HG02678 (cell line): ENCODE measurements around the gene FN1.

Source experiments
- ATAC-seq: cut with Tn5 transposase; IDR thresholded peaks from one replicate; pipeline ENCODE4 v1.9.1; 2021; ENCODE audit warnings: mild to moderate bottlenecking, moderate library complexity; ENCODE audit not compliant: unreplicated experiment

Gene FN1

DNA sequence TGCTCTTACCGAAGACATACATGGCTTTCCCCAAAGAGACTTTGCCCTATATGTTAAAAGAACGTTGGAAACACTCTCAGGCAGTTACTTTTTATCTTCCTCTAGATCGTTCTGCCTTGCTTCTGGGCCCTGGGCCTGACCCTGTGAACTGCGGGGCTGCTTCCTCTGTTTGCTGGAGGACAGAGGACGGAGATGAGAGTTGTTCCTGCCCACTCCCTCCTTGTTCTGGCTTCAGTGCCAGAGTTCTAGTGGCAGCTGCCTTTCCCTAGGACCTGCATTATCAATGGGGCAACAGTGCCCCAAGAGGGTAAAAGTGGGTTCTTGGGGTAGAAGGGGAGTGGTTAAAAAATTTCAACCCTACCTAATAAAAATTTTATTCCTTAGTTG lies 6.5 kb upstream of the FN1 start:
- ATAC-seq, result no peak

DNA sequence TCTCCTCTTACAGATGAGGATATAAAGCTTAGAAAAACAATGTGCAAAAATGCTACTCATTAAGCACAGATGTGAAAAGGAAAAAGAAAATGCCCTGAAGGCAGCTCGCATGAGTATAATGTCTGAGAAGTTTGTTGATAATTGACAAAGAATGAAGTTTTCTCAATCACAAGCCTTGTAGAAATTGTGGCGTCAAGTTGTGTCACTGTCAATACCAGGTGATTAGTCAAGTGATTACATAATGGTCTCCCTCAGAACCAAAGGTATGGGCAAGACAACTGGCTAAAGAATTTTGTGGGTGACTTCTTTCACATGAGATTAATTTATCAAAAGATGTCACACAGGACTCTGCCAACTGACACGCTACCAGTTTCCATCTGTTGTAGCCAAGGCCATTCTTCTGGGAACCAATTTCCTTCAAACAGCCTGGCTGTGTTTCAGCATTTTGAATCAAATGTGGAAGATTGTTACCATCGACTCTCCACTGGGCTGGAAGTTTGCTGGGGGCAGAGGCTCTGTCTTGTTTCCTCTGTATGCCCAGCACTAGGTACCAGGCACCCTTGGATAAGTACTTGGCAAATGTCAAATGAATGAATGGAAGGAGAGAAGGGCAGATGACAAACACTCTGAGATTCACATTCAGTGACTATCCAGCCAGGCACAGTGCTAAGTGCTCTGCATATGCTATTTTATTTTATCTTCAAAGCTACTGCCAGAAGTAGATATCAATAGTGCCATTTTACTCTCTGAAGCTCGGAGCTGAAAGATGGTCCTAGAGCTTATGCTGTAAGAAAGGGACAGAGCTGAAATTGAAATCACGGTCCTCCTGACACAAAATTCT lies 5.9 kb upstream of the FN1 start:
- no peak for ATAC-seq

DNA sequence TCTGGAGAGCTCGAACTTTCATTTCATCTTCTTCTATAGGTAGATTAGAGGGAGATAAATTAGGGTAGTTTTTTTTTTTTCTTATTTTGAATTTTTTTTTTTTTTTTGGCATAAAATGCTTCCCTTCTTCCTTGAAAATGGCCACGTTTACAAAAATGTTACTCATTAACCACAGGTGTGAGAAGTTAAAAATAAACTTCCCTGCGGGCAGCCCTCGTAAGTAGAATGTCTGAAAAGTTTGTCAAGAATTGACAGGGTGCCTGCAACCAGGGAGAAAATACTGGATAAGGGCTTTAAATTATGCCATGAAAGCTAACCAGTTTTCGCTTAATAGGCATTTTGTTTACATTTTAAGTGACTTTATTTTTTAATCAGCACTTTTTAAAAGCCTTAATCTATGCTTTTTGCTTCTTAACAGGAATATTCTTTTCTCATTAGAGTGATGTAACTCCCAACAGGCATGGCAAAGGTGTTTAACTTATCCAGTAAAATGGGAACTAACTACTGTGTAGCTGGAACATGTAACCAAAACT lies 4.2 kb upstream of the FN1 start:
- no peak for ATAC-seq

DNA sequence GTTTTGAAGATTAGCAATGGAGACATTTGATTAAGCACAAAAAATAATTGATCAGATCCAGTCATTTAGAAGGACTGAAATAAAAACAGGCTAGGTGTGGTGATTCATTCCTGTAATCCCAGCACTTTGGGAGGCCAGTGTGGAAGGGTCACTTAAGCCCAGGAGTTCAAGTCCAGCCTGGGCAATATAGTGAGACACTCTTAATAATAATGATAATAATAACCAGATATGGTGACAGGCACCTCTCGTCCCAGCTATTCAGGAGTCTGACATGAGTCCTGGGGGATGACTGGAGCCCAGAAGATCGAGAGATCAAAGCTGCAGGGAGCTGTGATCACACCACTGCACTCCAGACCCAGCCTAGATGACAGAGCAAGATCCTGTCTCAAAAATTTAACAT lies 3.5 kb upstream of the FN1 start:
- no peak for ATAC-seq

DNA sequence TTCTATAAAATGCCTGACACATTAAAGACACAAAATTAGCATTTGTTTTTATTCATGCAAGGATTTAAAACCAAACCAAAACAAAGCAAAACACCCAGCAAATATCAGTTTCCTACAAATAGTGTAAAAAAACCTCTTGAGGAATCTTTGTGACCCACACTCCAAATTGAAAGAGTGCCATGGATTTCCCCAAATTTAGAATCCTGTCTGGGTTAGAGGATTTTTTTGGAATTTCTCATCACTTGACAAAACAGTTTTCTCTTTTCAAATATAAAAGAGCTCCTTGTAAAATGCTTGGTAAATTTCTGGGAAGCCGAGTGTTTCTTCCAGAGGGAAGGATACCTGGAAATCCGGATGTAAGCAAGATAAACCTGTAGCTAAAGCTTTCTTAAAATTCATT lies 1.7 kb upstream of the FN1 start:
- ATAC-seq, result no peak

DNA sequence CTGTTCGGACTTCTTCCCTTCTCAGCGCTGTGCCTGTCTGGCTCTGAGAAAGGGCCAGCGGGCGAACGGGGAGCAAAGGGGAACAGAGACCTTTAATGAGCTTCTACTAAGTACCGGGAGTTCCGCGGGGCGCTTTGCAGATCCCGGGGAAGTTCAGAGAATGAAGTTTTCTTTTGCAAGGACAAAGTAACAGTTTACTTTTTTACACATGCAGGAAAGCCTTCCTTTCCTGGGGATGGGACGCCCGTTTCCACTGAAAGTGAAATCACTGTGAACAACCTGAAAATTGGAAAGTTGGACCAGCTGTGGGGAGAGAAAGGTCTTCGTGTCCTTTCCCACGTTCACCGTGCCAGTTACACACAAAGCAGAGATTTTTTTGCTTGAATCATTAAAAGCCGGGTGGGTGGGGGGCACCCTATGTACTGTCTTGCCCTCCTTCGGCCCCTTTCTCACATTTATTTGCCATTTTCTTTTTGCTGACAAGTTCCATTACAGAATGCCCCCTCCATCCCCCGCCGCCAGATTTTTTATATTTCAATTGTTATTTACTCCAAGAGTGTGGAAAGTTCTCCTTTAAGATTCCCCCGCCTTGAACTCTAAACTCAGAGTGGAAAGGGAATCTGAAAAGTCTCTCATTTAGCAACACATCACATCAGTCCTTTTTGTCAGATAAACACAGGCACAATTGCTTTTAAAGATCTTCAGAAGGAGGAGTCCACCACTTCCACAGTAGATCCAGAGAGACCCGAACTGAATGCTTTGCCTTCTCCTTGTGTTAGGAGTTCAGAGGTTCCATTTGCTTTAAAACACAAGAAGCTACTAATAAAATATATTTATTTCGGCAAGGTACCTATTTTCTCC lies 1.1 kb upstream of the FN1 start:
- peak; percentile 34 for ATAC-seq

DNA sequence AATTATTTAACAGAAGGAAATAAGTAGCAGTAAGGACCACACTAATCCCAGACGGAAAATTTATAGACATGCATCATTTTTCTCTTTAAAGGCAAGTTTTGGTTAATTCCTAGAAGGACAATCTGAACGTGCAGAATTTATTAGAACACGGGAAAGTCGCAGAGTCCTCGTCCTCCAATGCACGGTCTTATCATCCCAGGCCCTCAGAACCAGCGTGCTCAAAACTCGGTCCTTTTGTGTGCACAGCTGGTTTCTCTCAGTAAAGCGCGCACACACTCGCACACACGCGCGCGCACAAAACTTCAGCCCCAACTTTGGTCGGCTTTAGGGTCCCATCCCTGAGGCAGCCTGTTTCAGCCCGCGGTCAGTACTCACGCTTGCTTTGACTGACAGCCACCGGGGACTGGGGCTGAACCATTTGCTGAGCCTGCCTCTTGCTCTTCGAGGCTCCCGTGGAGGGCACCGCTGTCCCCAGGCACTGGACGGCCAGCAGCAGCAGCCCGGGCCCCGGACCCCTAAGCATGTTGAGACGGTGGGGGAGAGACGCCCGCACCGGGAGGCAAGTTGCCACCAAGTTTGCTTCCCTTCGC lies 493 bp downstream of the FN1 start:
- peak; percentile 15 for ATAC-seq

DNA sequence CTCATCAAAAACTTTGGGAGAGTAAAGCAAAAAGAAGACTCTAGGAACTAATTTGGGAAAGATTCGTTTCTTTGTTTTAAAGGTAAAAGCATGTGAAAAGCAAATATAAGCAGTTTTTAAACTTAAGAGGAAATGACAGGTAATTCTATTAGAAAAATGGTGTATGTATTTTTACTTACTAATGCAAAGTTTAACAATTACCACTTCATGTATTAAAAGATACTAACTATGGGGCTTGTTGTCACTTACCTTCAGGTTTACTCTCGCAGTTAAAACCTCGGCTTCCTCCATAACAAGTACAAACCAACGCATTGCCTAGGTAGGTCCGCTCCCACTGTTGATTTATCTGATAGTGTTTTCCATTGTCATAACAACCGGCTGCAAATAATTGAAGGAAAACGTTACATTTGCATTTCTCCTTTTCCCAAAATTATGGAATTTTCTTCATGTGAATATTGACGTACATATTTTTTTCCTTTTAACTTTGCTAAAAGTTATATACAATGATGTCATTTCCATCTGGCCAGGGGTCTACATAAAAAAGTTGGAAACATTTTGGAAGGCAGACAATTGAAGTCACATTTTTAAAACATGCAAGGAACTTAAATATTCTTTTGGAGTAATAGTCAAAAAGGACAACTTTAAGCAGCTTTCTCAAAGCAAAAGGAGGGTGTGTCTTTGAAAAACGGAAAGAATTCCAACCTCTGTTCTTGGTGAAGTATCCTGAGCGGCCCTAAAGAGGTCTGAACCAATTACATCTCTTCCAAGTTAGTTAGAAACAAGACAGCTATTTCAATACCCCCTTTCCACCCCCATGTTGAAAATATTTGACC lies 1.2 kb downstream of the FN1 start:
- no peak for ATAC-seq

DNA sequence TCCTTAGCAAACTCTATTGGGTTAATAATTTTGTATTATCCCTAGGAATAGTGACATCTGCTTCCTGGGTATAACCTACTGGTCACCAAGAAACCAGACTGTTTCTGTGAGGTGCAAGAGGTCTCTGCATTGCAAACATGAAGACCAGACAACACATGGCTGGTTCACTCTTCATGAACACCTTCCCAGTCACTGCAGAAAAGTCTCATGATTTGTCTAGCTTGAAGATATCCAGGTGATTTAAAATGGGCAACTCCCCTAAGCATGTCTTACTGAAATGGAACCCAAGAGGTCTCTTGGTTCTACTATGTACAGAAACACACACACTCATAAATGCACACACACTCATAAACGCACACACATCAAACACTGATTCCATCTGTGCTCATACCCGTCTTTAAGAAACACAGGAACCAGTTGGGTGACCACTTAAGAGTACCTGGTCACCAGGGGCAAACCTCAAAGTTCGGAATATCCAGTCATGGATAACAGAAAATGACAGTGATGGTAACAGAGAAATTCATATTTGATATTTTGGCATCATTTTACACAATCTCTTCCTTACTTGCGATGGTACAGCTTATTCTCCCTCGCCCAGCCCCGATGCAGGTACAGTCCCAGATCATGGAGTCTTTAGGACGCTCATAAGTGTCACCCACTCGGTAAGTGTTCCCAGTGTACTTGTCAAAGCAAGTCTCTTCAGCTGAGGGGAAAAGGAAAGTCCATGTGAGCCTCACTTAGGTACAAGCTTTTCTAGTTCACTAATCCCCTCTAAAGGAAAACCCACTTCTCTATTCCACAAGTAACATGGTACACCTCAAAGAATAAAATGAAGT lies 2.9 kb downstream of the FN1 start:
- no peak for ATAC-seq

DNA sequence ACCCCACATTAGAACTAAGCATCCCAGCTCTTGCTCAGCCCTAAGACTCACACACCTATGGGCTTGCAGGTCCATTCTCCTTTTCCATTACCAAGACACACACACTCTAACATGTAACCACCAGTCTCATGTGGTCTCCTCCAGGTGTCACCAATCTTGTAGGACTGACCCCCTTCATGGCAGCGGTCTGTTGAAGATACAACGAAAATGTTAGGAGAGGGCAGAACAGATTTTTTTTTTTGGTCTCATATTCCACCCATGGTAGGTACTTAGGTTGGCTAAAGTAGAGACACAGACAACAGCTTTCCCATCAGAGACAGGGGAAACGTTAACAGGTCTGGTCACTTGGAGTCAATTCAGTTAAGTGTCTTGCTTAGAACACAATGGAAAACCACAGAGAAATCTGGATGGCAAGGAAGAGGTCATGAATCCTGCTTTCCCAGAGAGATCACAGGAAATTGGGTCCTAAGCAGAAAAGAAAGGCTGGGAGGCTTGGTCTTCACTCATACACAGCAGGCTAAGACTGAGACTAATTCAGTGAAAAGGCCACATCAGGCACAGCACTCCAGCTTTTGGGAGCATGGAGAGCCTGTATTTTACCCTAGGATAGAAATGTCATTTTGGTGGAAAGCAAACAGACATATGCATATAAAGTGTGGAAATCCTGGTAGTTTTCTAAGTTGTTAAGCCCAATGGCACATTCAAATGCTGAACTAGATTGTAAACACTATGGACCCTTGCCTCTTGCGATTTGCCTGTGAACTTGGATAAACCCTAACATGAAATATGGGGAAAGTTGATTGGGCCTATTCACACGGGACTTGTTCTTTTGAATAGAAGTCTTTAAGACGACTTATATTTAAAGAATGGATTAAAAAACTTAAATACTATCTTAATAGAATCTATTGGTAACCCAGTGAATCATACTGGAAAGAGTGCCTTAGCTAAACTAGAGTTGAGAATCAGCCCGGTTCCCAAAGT lies 3.8 kb downstream of the FN1 start:
- no peak for ATAC-seq

DNA sequence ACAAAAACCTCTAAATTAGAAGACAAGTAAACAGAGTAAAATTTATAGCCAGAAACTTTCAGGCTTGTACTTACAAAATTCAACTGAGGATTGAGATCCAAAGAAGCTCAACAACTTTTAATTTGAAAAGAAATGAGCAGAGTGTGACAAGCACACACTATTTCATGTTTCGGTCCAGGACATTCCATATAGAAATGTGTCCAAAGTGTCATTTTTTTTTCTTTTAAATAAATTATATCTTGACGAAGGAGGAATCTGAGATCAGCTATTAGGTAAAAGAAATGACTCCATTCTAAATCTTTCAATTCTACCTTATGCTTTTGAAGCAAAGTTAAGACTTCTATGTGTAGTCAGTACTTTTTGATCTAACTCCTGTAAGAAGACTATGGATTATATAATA lies 4.6 kb downstream of the FN1 start:
- no peak for ATAC-seq

DNA sequence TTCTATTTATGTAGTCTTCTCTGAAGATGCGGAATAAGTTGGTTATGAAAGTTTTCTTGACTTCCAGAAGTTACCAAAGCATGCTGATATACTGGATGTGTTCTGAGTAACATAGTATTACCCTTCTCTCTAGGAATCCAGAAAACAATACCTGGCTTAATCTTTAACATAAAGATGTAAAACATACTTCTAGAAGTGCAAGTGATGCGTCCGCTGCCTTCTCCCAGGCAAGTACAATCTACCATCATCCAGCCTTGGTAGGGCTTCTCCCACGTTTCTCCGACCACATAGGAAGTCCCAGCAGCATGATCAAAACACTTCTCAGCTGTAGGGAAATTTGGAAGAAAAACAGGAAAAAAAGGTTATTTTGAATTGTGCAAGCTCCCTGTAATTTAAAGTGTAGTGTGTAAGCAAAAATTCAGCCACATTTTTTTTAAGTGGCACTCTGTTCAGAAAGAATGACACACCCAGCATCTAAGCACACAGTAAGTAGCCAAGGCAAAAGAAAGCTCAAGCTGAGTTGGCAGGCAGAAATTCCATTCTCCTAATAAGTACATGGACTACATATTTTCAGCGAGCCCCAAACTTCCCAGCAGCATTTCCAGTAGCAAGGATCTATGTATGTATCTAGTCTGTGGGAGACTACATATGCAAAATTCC lies 5.2 kb downstream of the FN1 start:
- no peak for ATAC-seq

DNA sequence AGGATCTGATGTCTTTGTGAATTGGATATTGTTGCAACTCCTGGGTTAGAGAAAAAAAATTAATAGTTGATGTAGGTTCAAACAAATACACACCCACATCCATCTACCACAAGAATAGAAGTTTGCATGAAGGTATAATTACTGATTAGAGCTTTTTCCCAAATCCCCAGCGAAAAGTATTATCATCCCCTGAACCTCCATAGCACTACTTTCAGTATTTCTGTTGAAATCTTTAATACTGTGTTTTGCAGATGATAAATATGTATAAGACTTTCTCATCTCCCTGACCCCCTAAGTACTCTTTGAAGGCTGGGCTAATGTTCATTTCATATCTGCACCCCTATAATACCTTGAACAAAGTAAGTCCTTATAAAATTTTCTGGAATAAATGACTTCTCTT lies 6.4 kb downstream of the FN1 start:
- ATAC-seq, result no peak

DNA sequence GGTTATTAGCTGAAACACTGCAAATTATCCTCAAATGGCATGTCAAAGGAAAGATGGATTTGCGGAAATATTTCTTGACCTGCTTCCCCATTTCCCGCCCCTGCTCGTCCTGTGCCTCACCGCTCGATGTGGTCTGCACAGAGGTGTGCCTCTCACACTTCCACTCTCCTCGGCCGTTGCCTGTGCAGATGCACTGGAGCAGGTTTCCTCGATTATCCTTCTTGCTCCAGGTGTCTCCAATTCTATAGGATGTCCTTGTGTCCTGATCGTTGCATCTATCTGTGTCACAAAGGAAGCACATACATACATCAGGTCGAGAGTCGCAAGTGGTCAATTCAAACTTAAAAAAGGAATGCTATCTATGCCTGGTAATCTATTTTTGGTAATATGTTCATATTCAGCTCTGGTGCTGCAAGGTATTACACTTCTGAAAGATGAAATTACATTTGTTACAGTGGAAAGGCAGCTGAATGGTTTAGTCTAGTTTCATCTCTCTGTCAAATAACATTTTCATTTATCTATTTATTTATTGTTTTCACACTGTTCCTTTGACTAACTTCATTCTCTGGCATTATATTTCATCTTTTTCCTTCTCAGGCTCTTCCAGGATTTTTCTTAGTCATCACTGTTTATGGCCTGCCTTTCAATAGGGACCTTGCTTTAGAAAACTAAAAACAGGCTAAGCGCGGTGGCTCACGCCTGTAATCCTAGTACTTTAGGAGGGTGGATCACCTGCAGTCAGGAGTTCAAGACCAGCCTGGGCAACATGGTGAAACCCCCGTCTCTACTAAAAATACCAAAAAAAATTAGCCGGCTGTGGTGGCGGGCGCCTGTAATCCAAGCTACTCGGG lies 7.6 kb downstream of the FN1 start:
- no peak for ATAC-seq

DNA sequence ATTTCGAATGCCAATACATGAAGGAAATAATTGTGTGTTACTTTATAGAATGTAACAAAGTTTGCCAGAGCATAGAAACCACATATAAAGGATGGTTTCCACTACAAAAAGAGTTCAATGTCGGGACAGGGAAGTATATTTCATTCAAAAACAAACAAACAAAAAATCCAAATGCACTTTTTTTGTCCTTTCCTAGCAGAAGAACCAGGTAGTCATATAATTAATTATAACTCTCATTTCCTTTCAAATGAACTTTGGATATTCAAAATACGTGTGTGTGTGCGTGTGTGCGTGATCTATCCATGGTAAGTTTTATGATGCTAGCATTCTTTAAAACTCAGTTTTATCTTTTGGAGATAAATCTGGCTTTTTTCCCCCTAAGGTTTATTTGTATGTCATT lies 8.3 kb downstream of the FN1 start:
- ATAC-seq, result no peak

DNA sequence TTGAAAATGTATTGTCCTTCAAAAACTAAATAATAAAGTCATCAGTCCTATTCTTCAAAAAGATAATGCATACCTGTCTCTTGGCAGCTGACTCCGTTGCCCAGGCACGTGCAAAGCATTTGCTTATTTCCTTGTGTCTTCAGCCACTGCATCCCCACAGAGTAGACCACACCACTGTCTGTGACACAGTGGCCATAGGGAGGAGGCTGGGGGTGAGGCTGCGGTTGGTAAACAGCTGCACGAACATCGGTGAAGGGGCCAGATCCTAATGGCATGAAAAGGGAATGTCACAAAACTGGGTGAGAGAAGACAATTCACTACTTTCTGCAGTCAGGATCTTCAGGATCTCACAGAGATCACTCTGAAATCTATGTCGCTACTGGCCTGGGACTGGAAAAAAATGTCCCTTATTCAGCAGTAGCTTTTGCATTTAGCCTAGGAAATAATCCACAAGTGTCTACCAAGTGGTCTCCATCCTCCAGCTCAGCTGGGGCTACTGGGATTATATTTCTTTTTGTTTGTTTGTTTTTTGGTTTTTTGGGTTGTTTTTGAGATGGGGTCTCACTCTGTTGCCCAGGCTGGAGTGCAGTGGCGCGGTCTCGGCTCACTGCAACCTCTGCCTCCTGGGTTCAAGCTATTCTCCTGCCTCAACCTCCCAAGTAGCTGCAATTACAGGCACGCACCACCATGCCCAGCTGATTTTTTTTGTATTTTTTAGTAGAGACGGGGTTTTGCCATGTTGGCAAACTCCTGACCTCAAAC lies 10.7 kb downstream of the FN1 start:
- ATAC-seq, result no peak
